Bladder microvascular endothelial cell (primary cell): Measurements from ENCODE around the gene IFI30. TPM values are rescaled to one million over a fixed set of nuclear protein-coding genes. Genes with fewer than 3 reads are reported as not detected.

ENCODE experiments used
- total RNA-seq: library from RNA; depleted of rRNA; stranded (reverse); fragments of >200 nt; gene quantifications from 2 replicates; pipeline ENCODE4 v1.2.3, GENCODE V29; 2014

The IFI30 gene
- 4.4 and 5.7 TPM in 2 replicates for total RNA-seq

DNA sequence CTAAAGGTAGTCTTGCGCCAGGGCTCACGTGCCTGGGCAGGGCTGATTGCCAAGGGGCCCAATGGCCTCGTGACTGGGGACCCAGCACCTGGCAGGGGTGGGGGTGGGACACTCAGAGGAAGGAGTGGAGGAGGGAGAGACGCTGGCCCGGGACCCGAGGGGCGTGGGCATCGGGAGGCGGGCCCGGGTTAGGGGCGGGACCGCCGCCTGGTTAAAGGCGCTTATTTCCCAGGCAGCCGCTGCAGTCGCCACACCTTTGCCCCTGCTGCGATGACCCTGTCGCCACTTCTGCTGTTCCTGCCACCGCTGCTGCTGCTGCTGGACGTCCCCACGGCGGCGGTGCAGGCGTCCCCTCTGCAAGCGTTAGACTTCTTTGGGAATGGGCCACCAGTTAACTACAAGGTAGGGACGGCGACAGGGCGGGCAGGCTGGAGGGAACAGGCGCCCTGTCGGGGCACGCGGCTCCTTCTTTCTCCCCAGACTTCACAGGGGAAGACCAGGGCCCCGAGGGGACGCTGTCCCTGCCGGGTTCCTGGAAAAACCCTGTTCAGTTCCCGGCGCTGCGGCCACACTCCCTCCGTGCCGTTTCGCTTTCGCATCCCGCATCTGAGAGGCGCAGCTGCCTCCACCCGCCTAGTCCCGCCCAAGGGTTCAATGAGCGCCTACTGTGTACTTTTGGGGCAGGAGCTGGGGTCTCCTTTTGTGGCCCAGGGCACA lies at the start of gene IFI30:
Gene IFI30, plus strand, starts transcription at position 242 of the 717 bp plus-strand sequence. Its CDS starts 29 bp downstream, at position 271.

GRCh38 chr19:18152817-18153555 lies 20.6 kb upstream of the IFI30 start, which contains the start of gene PIK3R2:
Gene PIK3R2, plus strand, starts transcription at chr19:18153163. Its CDS starts 2,717 bp downstream, at chr19:18155880.

GRCh38 chr19:18192673-18193387 lies 19.2 kb downstream of the IFI30 start, which contains the start of gene MPV17L2:
Gene MPV17L2, plus strand, starts transcription at chr19:18193218. Its CDS starts 64 bp downstream, at chr19:18193282.

GRCh38 chr19:18203863-18204393 lies 30.3 kb downstream of the IFI30 start, which contains the start of gene RAB3A:
Gene RAB3A, minus strand, starts transcription at chr19:18204042. Its CDS starts 1,302 bp downstream, at chr19:18202740.

DNA sequence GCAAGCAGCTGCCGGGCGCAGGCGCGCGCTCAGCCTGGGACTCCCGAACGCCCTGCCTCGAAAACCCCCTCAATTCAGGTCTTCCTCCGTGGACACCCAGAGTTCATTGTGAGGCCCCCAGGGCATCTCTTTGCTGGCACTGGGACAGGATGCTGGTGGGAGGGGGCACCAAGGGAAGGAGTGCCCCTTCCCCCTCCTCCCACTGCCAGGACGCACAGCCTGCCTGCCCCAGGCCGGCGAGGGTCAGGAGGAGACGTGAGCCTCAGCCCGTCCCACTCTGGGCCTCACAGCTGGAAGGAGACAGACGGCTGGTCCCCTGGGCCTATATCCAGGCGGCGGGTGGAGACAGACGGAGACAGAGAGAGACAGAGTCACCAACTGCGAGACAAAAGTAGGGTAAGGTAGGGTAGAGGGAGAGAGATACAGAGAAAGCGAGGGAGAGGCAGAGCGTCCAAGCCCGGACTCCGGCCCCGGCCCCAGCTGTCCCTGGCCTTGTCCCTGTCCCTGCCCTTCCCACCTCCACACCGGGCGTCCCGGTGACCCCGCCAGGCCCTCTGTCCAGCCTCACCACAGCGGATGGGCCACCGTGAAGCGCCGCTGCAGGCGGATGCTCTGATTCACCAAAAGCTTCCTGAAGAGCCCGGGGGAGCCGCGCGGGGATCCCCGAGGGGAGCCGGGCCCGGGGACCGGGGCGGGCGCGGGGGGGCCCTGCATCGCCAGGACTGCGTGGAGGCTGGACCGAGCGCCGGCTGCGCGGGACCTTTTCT lies 52.3 kb downstream of the IFI30 start, which contains the start of gene PDE4C:
Gene PDE4C, minus strand, starts transcription at position 737 of the 767 bp plus-strand sequence. Its CDS starts 23 bp downstream, at position 714.

Other genes starting within 250 kb of the IFI30 start
- 32.1 and 72.3 TPM in 2 replicates for gene CCDC124, start 240.8 kb upstream of the IFI30 start, total RNA-seq
- under 0.01 TPM in 1 of 2 replicates, not detected in the other for gene KCNN1, start 206.7 kb upstream of the IFI30 start, total RNA-seq
- 32.7 and 74.5 TPM in 2 replicates for gene ARRDC2, start 165.6 kb upstream of the IFI30 start, total RNA-seq
- 0.31 and 0.49 TPM in 2 replicates for gene IL12RB1, start 86.9 kb upstream of the IFI30 start, total RNA-seq
- gene MAST3, start 76.0 kb upstream of the IFI30 start, total RNA-seq = 1.1 and 4.7 TPM in 2 replicates
- 0.97 and 3.7 TPM in 2 replicates for gene PIK3R2, start 20.6 kb upstream of the IFI30 start, total RNA-seq
- gene MPV17L2, start 19.4 kb downstream of the IFI30 start, total RNA-seq = 7.8 and 9.3 TPM in 2 replicates
- gene RAB3A, start 30.2 kb downstream of the IFI30 start, total RNA-seq = 0.16 and 0.94 TPM in 2 replicates
- 0.16 and 0.25 TPM in 2 replicates for gene PDE4C, start 52.6 kb downstream of the IFI30 start, total RNA-seq
- gene IQCN, start 100.6 kb downstream of the IFI30 start, total RNA-seq = 0.16 and 0.31 TPM in 2 replicates
- 101 TPM in 2 replicates for gene JUND, start 107.8 kb downstream of the IFI30 start, total RNA-seq
- 109 and 140 TPM in 2 replicates for gene LSM4, start 149.3 kb downstream of the IFI30 start, total RNA-seq
- 18.6 and 21.6 TPM in 2 replicates for gene PGPEP1, start 166.8 kb downstream of the IFI30 start, total RNA-seq
- gene GDF15, start 212.3 kb downstream of the IFI30 start, total RNA-seq = 54.4 and 214 TPM in 2 replicates
- not detected in 2 replicates for gene LRRC25, start 223.8 kb downstream of the IFI30 start, total RNA-seq
- 46.1 and 56.0 TPM in 2 replicates for gene SSBP4, start 245.6 kb downstream of the IFI30 start, total RNA-seq